NCI-H2081 (cell line): Measurements from ENCODE around the gene DELE1.

Source experiments
- DNase-seq, 2 experiments: peaks; one replicate each; lab custom pipeline; 2025; lab: John Stamatoyannopoulos, UW

Gene DELE1

GRCh38 chr5:141958113-141958512 lies 34.4 kb downstream of the DELE1 start, which contains the start of gene PCDH12:
Gene PCDH12 (minus strand): TSS chr5:141958202. CDS start chr5:141957851, 351 bp downstream.
- peak; percentile 8 to 42 for DNase-seq

- no peak for DNase-seq
Measured at GRCh38 chr5:141958546-141959172, 35.0 kb downstream of the DELE1 start.

GRCh38 chr5:141960018-141960417 lies 36.3 kb downstream of the DELE1 start:
- DNase-seq, result no peak

- peak; percentile 69 to 72 for DNase-seq
Measured at GRCh38 chr5:141960449-141961323, 37.0 kb downstream of the DELE1 start.

- DNase-seq, result no peak
Measured at GRCh38 chr5:141961466-141961865, 37.8 kb downstream of the DELE1 start.

- DNase-seq, result no peak
Measured at GRCh38 chr5:141963701-141964100, 40.0 kb downstream of the DELE1 start.

GRCh38 chr5:141965071-141965470 lies 41.4 kb downstream of the DELE1 start:
- no peak for DNase-seq

GRCh38 chr5:141966275-141966962 lies 42.7 kb downstream of the DELE1 start:
- no peak for DNase-seq

- DNase-seq, result no peak
Measured at GRCh38 chr5:141966963-141967333, 43.3 kb downstream of the DELE1 start.

GRCh38 chr5:141968914-141969608 lies 45.4 kb downstream of the DELE1 start, which contains the start of gene RNF14:
Gene RNF14 (plus strand): TSS chr5:141969105. CDS start chr5:141973589, 4,484 bp downstream.
- peak; percentile 84 to 90 for DNase-seq

- DNase-seq, result no peak
Measured at GRCh38 chr5:141969783-141970771, 46.4 kb downstream of the DELE1 start.

- no peak for DNase-seq
Measured at GRCh38 chr5:141973871-141974595, 50.4 kb downstream of the DELE1 start.

- no peak for DNase-seq
Measured at GRCh38 chr5:141976176-141976575, 52.5 kb downstream of the DELE1 start.

GRCh38 chr5:141978389-141978788 lies 54.7 kb downstream of the DELE1 start:
- DNase-seq, result no peak

GRCh38 chr5:141982626-141983025 lies 59.0 kb downstream of the DELE1 start:
- no peak for DNase-seq

- DNase-seq, result no peak
Measured at GRCh38 chr5:141986072-141986471, 62.4 kb downstream of the DELE1 start.

- no peak for DNase-seq
Measured at GRCh38 chr5:141989720-141990119, 66.0 kb downstream of the DELE1 start.
